HepG2 (cell line): ENCODE measurements around the gene CTSO. TPM values are rescaled to one million over a fixed set of nuclear protein-coding genes. Genes with fewer than 3 reads are reported as not detected.

Source experiments
- AGO1 ChIP-seq: fragments of 200-400 bp; formaldehyde crosslinking; IDR thresholded peaks from 2 replicates; pipeline ENCODE4 v1.6.1; 2017; ENCODE audit warnings: mild to moderate bottlenecking, low read depth, low read length, moderate library complexity; ENCODE audit not compliant: poor library complexity, severe bottlenecking
- JDP2 ChIP-seq: sonication (generic); formaldehyde crosslinking; IDR thresholded peaks from 2 replicates; pipeline ENCODE4 v1.8.1; 2022; ENCODE audit warnings: missing genetic modification reagents, borderline replicate concordance
- ZFP36L1 ChIP-seq: sonication (generic); formaldehyde crosslinking; IDR thresholded peaks from 2 replicates; pipeline ENCODE4 v1.8.0; 2022; ENCODE audit warnings: mild to moderate bottlenecking, missing genetic modification reagents, moderate library complexity
- ZNF326 ChIP-seq: sonication (generic); formaldehyde crosslinking; IDR thresholded peaks from 2 replicates; pipeline ENCODE4 v1.4.0; 2020; ENCODE audit warnings: missing genetic modification reagents, borderline replicate concordance
- polyA plus RNA-seq, 8 experiments: library from polyadenylated mRNA; depleted of rRNA in 3 of 8; stranded (reverse) in 7 of 8; unstranded in 1 of 8; fragments of >200 nt; fragmentation: Illumina TruSeq in 4 of 8; extraction: Trizol in 4 of 8; gene quantifications; 2 replicates each; pipeline versions ENCODE4 v1.2.1 to v1.2.3, GENCODE V29; 2011 to 2016; ENCODE audit warnings: low read depth in 4 of 8, missing spikeins in 1 of 8, mixed read lengths in 1 of 8; ENCODE audit not compliant: insufficient read depth in 1 of 8
- total RNA-seq, 5 experiments: library from RNA; depleted of rRNA; stranded (reverse); fragments of >200 nt; fragmentation: Illumina TruSeq; extraction: Trizol; gene quantifications; 2 replicates each; pipeline ENCODE4 v1.2.3, GENCODE V29; 2016; ENCODE audit warnings: low read depth in 1 of 5
- TF ChIP-seq, protein P1 (sequence below), 2 experiments: fragments of 450-650 bp in 1 of 2; sonication (generic) in 1 of 2; formaldehyde crosslinking in 1 of 2; IDR thresholded peaks; 2 replicates each; pipeline versions ENCODE4 v1.6.1 to v1.8.0; 2016 to 2022; ENCODE audit warnings: antibody characterized with exemption in 1 of 2, mild to moderate bottlenecking in 1 of 2, missing genetic modification reagents in 1 of 2
- TF ChIP-seq, protein P2 (sequence below): sonication (generic); formaldehyde crosslinking; IDR thresholded peaks from 2 replicates; pipeline ENCODE4 v1.8.1; 2023; ENCODE audit warnings: missing genetic modification reagents, inconsistent platforms, borderline replicate concordance
- TF ChIP-seq, protein P3 (sequence below): sonication (generic); formaldehyde crosslinking; IDR thresholded peaks from 2 replicates; pipeline ENCODE4 v1.5.0; 2020; ENCODE audit warnings: mild to moderate bottlenecking, low read depth, missing genetic modification reagents, borderline replicate concordance
- TF ChIP-seq, protein P4 (sequence below): sonication (generic); formaldehyde crosslinking; conservative IDR thresholded peaks from 2 replicates; pipeline ENCODE4 v1.8.1; 2023; ENCODE audit warnings: missing genetic modification reagents
- TF ChIP-seq, protein P5 (sequence below): sonication (generic); formaldehyde crosslinking; IDR thresholded peaks from 2 replicates; pipeline ENCODE4 v1.9.0; 2021; ENCODE audit warnings: missing genetic modification reagents, borderline replicate concordance

The CTSO gene
- total and polyA plus RNA-seq, 2 of the 13 experiments (the other 11 are each of a cell fraction or from before 2014, with no cell fraction given): 0.07 to 0.17 TPM

- TF ChIP-seq, protein P1, sequence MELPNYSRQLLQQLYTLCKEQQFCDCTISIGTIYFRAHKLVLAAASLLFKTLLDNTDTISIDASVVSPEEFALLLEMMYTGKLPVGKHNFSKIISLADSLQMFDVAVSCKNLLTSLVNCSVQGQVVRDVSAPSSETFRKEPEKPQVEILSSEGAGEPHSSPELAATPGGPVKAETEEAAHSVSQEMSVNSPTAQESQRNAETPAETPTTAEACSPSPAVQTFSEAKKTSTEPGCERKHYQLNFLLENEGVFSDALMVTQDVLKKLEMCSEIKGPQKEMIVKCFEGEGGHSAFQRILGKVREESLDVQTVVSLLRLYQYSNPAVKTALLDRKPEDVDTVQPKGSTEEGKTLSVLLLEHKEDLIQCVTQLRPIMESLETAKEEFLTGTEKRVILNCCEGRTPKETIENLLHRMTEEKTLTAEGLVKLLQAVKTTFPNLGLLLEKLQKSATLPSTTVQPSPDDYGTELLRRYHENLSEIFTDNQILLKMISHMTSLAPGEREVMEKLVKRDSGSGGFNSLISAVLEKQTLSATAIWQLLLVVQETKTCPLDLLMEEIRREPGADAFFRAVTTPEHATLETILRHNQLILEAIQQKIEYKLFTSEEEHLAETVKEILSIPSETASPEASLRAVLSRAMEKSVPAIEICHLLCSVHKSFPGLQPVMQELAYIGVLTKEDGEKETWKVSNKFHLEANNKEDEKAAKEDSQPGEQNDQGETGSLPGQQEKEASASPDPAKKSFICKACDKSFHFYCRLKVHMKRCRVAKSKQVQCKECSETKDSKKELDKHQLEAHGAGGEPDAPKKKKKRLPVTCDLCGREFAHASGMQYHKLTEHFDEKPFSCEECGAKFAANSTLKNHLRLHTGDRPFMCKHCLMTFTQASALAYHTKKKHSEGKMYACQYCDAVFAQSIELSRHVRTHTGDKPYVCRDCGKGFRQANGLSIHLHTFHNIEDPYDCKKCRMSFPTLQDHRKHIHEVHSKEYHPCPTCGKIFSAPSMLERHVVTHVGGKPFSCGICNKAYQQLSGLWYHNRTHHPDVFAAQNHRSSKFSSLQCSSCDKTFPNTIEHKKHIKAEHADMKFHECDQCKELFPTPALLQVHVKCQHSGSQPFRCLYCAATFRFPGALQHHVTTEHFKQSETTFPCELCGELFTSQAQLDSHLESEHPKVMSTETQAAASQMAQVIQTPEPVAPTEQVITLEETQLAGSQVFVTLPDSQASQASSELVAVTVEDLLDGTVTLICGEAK (IDR thresholded peaks at IDR 0.05): no peak
- TF ChIP-seq, protein P1 (CRISPR knock-in tag; IDR thresholded peaks at IDR 0.05): 0 out of 2 replicates have a peak, but pooled peaks have one; percentile 31
- TF ChIP-seq ZFP36L1 (CRISPR knock-in tag) (no peak), AGO1 (no peak), ZNF326 (CRISPR knock-in tag) (no peak), JDP2 (CRISPR knock-in tag) (no peak)
- TF ChIP-seq, protein P2, sequence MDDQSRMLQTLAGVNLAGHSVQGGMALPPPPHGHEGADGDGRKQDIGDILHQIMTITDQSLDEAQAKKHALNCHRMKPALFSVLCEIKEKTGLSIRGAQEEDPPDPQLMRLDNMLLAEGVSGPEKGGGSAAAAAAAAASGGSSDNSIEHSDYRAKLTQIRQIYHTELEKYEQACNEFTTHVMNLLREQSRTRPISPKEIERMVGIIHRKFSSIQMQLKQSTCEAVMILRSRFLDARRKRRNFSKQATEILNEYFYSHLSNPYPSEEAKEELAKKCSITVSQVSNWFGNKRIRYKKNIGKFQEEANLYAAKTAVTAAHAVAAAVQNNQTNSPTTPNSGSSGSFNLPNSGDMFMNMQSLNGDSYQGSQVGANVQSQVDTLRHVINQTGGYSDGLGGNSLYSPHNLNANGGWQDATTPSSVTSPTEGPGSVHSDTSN (CRISPR knock-in tag): no peak
- TF ChIP-seq, protein P3, sequence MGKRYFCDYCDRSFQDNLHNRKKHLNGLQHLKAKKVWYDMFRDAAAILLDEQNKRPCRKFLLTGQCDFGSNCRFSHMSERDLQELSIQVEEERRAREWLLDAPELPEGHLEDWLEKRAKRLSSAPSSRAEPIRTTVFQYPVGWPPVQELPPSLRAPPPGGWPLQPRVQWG: no peak
- TF ChIP-seq, protein P4, sequence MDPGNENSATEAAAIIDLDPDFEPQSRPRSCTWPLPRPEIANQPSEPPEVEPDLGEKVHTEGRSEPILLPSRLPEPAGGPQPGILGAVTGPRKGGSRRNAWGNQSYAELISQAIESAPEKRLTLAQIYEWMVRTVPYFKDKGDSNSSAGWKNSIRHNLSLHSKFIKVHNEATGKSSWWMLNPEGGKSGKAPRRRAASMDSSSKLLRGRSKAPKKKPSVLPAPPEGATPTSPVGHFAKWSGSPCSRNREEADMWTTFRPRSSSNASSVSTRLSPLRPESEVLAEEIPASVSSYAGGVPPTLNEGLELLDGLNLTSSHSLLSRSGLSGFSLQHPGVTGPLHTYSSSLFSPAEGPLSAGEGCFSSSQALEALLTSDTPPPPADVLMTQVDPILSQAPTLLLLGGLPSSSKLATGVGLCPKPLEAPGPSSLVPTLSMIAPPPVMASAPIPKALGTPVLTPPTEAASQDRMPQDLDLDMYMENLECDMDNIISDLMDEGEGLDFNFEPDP (CRISPR knock-in tag): no peak
- TF ChIP-seq, protein P5, sequence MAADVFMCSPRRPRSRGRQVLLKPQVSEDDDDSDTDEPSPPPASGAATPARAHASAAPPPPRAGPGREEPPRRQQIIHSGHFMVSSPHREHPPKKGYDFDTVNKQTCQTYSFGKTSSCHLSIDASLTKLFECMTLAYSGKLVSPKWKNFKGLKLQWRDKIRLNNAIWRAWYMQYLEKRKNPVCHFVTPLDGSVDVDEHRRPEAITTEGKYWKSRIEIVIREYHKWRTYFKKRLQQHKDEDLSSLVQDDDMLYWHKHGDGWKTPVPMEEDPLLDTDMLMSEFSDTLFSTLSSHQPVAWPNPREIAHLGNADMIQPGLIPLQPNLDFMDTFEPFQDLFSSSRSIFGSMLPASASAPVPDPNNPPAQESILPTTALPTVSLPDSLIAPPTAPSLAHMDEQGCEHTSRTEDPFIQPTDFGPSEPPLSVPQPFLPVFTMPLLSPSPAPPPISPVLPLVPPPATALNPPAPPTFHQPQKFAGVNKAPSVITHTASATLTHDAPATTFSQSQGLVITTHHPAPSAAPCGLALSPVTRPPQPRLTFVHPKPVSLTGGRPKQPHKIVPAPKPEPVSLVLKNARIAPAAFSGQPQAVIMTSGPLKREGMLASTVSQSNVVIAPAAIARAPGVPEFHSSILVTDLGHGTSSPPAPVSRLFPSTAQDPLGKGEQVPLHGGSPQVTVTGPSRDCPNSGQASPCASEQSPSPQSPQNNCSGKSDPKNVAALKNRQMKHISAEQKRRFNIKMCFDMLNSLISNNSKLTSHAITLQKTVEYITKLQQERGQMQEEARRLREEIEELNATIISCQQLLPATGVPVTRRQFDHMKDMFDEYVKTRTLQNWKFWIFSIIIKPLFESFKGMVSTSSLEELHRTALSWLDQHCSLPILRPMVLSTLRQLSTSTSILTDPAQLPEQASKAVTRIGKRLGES: no peak; the same call in 1 of the 2 replicates
These were observed at the start of gene CTSO (continued) for GRCh38 chr4:155953151-155954117.
